GM18861 (cell line): ENCODE data around the gene FAM151B.

ENCODE experiments used
- ATAC-seq: cut with Tn5 transposase; IDR thresholded peaks from one replicate; pipeline ENCODE4 v1.9.1; 2021; ENCODE audit not compliant: unreplicated experiment

FAM151B gene

GRCh38 chr5:80588858-80589540 lies 101.1 kb downstream of the FAM151B start:
- no peak for ATAC-seq

GRCh38 chr5:80590766-80591165 lies 102.9 kb downstream of the FAM151B start:
- no peak for ATAC-seq

- ATAC-seq, result no peak
These were observed 103.5 kb downstream of the FAM151B start for GRCh38 chr5:80591352-80591751.

- no peak for ATAC-seq
These were observed 104.2 kb downstream of the FAM151B start for GRCh38 chr5:80592105-80592504.
